Stimulated activated CD8-positive, alpha-beta memory T cell treated with anti-CD3 and anti-CD28 coated beads, Interleukin-7, amount 100 ng/mL, for 48 hours (primary cell): ENCODE data around the gene ZNF296.

Experiments
- DNase-seq, 2 donors: peaks; one replicate each; pipeline ENCODE4 v3.0.0-alpha.2; 2020; ENCODE audit warnings: low read depth in 1 of 2; ENCODE audit errors: extremely low read depth in 1 of 2

Gene ZNF296

GRCh38 chr19:45027371-45027770 lies 48.9 kb downstream of the ZNF296 start:
- DNase-seq: no peak

DNA sequence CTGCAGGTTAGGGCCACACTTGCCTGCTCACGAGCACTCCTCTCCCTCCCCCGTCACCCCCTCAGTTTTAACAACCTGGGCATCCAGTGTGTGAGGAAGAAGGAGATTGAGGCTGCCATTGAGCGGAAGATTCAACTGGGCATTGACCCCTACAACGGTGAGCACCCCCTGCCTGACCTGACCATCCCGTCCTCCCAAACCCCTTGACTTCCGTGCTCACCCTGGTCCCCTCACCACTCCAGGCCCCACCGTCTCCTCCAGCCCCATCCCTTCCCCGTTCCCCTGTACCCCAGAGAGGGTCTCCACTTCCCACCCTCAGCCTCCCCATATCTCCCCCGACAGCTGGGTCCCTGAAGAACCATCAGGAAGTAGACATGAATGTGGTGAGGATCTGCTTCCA lies 51.0 kb downstream of the ZNF296 start:
- DNase-seq: no peak

DNA sequence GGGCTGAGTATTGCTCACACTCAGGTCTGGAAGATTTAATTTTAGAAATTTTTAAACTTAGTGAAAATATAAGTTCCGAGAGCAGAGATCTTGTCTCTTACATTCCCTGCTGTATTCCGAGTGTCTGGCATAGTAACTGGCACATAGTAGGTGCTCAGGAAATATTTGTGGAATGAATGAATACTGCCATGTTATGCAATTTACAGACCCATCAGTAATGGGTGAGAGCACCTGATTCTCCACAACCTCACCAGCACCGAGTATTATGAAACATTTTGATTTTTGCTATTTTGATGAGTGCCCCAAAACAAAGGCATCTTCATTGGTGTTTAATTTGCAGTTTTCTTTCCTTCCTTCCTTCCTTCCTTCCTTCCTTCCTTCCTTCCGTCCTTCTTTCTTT lies 53.2 kb downstream of the ZNF296 start:
- DNase-seq: no peak

DNA sequence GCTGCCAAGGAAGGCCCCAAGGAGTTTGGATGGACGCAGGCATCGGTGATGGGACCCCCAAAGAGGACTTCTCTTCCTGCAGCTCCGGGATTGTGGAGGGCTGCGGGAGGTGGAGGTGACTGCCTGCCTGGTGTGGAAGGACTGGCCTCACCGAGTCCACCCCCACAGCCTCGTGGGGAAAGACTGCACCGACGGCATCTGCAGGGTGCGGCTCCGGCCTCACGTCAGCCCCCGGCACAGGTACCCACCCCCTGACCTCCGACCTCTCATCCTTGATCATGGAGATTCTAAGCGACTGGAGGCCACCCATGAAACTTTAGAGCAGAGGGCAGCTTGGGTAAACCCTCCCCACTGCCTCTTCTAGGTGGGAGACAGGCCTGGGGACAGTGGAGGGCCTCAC lies 54.3 kb downstream of the ZNF296 start:
- no peak for DNase-seq
